Fibroblast of the aortic adventitia (primary cell): ENCODE results near the gene CLCN1. TPM values are rescaled to one million over a fixed set of nuclear protein-coding genes. Genes with fewer than 3 reads are reported as not detected.

Experiments used
- DNase-seq: peaks from one replicate; pipeline ENCODE4 v3.0.0-alpha.2; 2010; ENCODE audit warnings: low read depth
- H3K4me3 ChIP-seq: 2 replicates; pipeline ENCODE4 v1.5.1; 2011; ENCODE audit warnings: low read depth, mild to moderate bottlenecking, control low read depth, low read length, moderate library complexity
- total RNA-seq: library from RNA; depleted of rRNA; stranded (reverse); fragments of >200 nt; gene quantifications from 2 replicates; pipeline ENCODE4 v1.2.3, GENCODE V29; 2012; ENCODE audit warnings: low replicate concordance
- TF ChIP-seq, protein P1 (sequence below): IDR thresholded peaks from 2 replicates; pipeline ENCODE4 v1.5.1; 2011; ENCODE audit warnings: mild to moderate bottlenecking, low read length, control low read depth, inconsistent platforms; ENCODE audit not compliant: insufficient read depth

CLCN1 gene
- 0.16 TPM in 1 of 2 replicates, not detected in the other for total RNA-seq

DNA sequence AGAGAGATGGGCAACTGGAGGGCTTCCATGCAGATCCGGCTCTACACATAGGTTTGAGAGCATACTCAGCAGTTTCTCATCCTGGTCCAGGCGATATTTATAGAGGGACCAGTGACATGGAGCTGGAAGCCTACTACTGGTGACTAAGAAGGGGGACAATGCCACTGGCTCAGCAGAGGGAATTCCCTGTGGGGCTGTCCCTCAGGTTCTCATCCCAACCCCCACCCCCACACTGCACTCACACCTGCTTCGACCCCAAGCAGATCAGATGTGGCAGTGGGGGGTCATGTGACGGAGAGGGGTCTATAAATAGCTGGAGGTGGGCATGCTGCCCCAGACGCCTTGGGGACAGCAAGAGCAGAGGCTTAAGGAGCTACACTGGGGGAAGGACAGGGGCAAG is at the start of gene CLCN1:
Gene CLCN1, plus strand, starts transcription at position 336 of the 400 bp plus-strand sequence. CDS start 102 bp downstream, outside the sequence.
- TF ChIP-seq, protein P1, sequence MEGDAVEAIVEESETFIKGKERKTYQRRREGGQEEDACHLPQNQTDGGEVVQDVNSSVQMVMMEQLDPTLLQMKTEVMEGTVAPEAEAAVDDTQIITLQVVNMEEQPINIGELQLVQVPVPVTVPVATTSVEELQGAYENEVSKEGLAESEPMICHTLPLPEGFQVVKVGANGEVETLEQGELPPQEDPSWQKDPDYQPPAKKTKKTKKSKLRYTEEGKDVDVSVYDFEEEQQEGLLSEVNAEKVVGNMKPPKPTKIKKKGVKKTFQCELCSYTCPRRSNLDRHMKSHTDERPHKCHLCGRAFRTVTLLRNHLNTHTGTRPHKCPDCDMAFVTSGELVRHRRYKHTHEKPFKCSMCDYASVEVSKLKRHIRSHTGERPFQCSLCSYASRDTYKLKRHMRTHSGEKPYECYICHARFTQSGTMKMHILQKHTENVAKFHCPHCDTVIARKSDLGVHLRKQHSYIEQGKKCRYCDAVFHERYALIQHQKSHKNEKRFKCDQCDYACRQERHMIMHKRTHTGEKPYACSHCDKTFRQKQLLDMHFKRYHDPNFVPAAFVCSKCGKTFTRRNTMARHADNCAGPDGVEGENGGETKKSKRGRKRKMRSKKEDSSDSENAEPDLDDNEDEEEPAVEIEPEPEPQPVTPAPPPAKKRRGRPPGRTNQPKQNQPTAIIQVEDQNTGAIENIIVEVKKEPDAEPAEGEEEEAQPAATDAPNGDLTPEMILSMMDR: no peak
- DNase-seq: no peak
- H3K4me3 ChIP-seq: no peak within 1 kb of the TSS

DNA sequence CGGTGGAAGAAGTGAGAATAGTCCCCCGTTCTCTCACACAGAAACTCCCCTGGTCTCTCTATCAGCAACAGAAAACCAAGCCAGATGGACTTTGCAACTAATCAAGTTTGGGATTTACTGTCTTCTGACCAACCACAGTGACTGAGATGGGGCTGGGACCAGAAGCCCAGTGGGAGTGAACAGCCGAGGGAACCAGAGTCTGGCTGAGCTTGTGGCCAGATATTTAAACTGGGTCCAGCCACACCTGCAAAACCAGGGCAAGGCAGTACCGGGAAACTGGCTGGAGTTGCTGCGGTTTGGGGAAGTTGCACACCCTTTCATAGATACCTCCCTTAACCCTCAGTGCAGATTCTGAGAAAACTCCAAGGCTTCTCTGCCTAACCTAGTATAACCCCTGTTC is 46.7 kb upstream of the CLCN1 start:
- DNase-seq: no peak
- TF ChIP-seq, protein P1: no peak
- H3K4me3 ChIP-seq: no peak overlapping the region

DNA sequence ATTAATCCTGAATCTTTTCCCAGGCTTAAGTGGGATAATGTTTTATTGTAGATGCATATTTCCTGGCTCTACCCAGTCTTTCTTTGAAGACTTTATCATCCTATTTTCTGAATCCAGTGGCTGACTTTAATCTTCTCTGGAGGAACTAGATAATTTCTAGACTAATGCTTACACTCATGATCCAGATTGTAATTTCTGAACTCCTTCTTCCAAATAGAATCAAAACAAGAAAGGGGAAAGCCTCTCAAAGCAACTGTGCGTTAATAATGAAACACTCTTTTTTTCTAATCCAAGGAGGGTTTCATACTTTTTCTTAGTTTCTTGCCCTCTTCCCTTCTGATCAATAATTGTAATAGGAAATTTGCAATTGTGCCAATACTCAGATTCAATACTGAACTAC is 44.7 kb upstream of the CLCN1 start:
- TF ChIP-seq, protein P1: no peak
- no peak for DNase-seq
- H3K4me3 ChIP-seq: no peak overlapping the region

DNA sequence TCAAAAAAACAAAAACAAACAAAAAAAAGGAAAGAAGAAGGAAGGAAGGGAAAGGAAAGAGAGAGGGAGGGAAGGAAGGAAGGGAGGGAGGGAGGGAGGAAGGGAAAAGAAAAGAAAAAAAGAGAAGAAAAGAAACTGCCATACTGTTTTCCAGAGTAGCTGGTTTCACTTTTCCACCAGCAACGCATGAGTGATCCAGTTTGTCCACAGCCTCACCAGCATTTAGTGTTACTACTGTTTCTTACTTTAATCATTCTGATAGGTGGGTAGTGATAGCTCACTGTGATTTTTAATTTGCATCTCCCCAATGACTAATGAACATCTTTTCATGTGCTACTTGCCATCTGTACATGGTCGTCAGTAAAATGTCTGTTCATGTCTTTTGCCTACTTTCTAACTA is 43.0 kb upstream of the CLCN1 start:
- H3K4me3 ChIP-seq: no peak overlapping the region
- DNase-seq: no peak
- TF ChIP-seq, protein P1: no peak

DNA sequence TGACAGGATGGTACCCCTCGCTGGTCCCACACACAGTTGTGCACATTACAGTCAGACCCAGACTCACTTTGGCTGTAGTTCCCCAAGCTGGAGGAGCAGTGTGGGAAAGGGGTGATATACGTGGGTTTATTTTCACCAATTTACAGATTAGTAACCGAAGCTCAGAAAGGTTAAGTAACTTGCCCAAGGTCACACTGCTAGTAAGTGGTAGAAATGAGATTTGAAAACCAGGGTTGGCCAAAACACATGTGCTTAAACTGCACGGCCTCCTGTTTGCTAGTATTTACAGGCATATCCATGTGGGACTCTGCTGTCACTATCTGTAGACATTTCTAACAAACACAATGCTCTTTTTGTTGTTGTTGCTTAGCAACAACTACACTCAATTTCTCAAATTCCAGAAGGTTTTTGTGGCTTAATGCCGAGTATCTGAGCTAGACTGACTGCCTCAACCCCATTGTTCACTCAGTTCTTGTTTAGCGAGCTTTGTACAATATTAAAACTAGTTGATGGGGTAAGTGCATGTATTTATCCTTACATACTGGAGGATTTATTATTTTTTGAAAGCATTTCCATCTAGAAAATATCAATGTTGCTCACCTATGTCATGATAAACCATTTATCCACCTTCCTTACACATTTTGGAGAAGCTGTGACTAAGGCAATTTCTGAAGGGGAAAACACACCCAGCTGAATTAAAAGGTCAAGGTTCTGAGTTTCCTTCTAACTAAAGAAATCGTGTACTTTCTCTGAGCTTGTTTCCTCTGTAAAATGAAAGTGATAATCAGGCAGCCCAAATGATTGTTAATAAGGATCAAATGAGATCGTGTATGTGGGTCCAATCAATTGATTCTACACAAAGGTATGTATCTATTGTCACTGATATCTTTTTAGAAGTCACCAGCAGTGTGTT is 36.5 kb upstream of the CLCN1 start:
- TF ChIP-seq, protein P1: no peak
- no peak overlapping the region for H3K4me3 ChIP-seq
- peak; percentile 74 for DNase-seq

DNA sequence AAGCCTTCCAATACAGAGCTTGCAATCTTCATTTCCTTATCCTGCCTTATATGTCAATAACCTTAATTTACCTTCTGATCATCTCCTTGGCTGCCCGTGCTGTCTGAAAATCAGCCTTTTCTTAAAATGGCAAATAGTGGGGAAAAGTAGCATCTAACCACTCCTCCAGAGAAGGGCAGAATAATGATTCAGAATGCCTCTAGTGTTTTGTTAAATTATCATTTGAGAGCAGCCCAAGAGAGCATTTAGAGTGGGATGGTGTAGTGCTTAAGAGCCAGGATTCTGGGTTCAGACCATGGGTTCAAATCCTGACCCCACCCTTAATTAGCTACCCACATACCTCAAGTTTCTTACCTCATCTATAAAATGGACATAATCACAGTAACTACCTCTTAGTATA is 35.8 kb upstream of the CLCN1 start:
- TF ChIP-seq, protein P1: no peak
- no peak for DNase-seq
- no peak overlapping the region for H3K4me3 ChIP-seq
